HEK293T (cell line): ENCODE measurements around the gene TP53RK.

Experiments used
- CTCF ChIA-PET: fragments of 350-600 bp; formaldehyde crosslinking; extraction: SDS; loops from one replicate; lab custom pipeline; 2021; ENCODE audit warnings: antibody characterized with exemption, inconsistent platforms; lab: Yijun Ruan, JAX
- POLR2A ChIA-PET: fragments of 350-600 bp; formaldehyde crosslinking; extraction: SDS; loops from one replicate; lab custom pipeline; 2020; ENCODE audit warnings: antibody characterized with exemption, inconsistent platforms; lab: Yijun Ruan, JAX
- DNase-seq: peaks from one replicate; pipeline ENCODE4 v3.0.0; 2012; ENCODE audit warnings: mixed read lengths; ENCODE audit errors: extremely low spot score
- ARNT ChIP-seq: fragments of 450-650 bp; IDR thresholded peaks from 2 replicates; pipeline ENCODE4 v1.6.1; 2017; ENCODE audit warnings: mild to moderate bottlenecking
- BHLHE40 ChIP-seq: fragments of 450-650 bp; IDR thresholded peaks from 2 replicates; pipeline ENCODE4 v1.6.1; 2016; ENCODE audit warnings: mild to moderate bottlenecking, moderate library complexity, borderline replicate concordance
- CTBP1 ChIP-seq: fragments of 450-650 bp; IDR thresholded peaks from 2 replicates; pipeline ENCODE4 v1.6.1; 2016; ENCODE audit warnings: borderline replicate concordance
- ELF4 ChIP-seq: fragments of 450-650 bp; IDR thresholded peaks from 2 replicates; pipeline ENCODE4 v1.6.1; 2017; ENCODE audit warnings: antibody characterized with exemption
- FOXA1 ChIP-seq: fragments of 450-650 bp; IDR thresholded peaks from 2 replicates; pipeline ENCODE4 v1.6.1; 2016; ENCODE audit warnings: mild to moderate bottlenecking
- FOXK2 ChIP-seq: fragments of 450-650 bp; IDR thresholded peaks from 2 replicates; pipeline ENCODE4 v1.6.1; 2016; ENCODE audit warnings: mild to moderate bottlenecking
- HDGF ChIP-seq: fragments of 450-650 bp; IDR thresholded peaks from 2 replicates; pipeline ENCODE4 v1.6.1; 2017; ENCODE audit warnings: antibody characterized with exemption, borderline replicate concordance
- L3MBTL2 ChIP-seq: fragments of 450-650 bp; conservative IDR thresholded peaks from 2 replicates; pipeline ENCODE4 v1.6.1; 2016; ENCODE audit warnings: mild to moderate bottlenecking
- LEF1 ChIP-seq: fragments of 450-650 bp; IDR thresholded peaks from 2 replicates; pipeline ENCODE4 v1.6.1; 2017; ENCODE audit warnings: mild to moderate bottlenecking, borderline replicate concordance
- NFRKB ChIP-seq: fragments of 450-650 bp; IDR thresholded peaks from 2 replicates; pipeline ENCODE4 v1.6.1; 2016; ENCODE audit warnings: mild to moderate bottlenecking, moderate library complexity
- PKNOX1 ChIP-seq: fragments of 450-650 bp; IDR thresholded peaks from 2 replicates; pipeline ENCODE4 v1.6.1; 2016
- SP1 ChIP-seq: fragments of 450-650 bp; IDR thresholded peaks from 2 replicates; pipeline ENCODE4 v1.6.1; 2017
- SUZ12 ChIP-seq: fragments of 450-650 bp; IDR thresholded peaks from 2 replicates; pipeline ENCODE4 v1.6.1; 2016; ENCODE audit warnings: mild to moderate bottlenecking
- TARDBP ChIP-seq: fragments of 450-650 bp; IDR thresholded peaks from 2 replicates; pipeline ENCODE4 v1.6.1; 2016
- ZNF384 ChIP-seq: fragments of 450-650 bp; IDR thresholded peaks from 2 replicates; pipeline ENCODE4 v1.6.1; 2016

Gene TP53RK

GRCh38 chr20:46635514-46636136 lies 53.6 kb downstream of the TP53RK start:
- TF ChIP-seq TARDBP (no peak), SP1 (no peak), ELF4 (no peak), L3MBTL2 (no peak), BHLHE40 (no peak), NFRKB (no peak), PKNOX1 (no peak), SUZ12 (no peak), HDGF (no peak), CTBP1 (no peak), ZNF384 (no peak), FOXK2 (no peak), LEF1 (no peak), FOXA1 (no peak), ARNT (no peak)
- DNase-seq: no peak
- CTCF ChIA-PET: no interaction called here
- POLR2A ChIA-PET: no interaction called here

GRCh38 chr20:46634528-46634927 lies 54.7 kb downstream of the TP53RK start:
- no peak for DNase-seq
- ChIA-PET CTCF (no interaction called here), POLR2A (no interaction called here)
- no peak for TF ChIP-seq FOXA1
- TF ChIP-seq NFRKB: no peak
- no peak for TF ChIP-seq ARNT
